T47D (cell line): ENCODE measurements around the gene ANKS3.

ENCODE experiments used
- DNase-seq, 2 experiments: peaks; one replicate each; pipeline versions ENCODE4 v3.0.0 to v3.0.0-alpha.2; 2011 to 2012; ENCODE audit warnings: low read depth in 1 of 2, low spot score in 1 of 2
- JUND ChIP-seq: IDR thresholded peaks from 2 replicates; pipeline ENCODE4 v1.6.1; 2012; ENCODE audit warnings: low read depth
- in situ Hi-C: cut with HindIII; loops from 2 replicates; pipeline ENCODE4 v1.10.0; 2016; ENCODE audit warnings: low sequenced_read_pairs, low pct_unique_long_range_greater_than_20kb

The ANKS3 gene

DNA sequence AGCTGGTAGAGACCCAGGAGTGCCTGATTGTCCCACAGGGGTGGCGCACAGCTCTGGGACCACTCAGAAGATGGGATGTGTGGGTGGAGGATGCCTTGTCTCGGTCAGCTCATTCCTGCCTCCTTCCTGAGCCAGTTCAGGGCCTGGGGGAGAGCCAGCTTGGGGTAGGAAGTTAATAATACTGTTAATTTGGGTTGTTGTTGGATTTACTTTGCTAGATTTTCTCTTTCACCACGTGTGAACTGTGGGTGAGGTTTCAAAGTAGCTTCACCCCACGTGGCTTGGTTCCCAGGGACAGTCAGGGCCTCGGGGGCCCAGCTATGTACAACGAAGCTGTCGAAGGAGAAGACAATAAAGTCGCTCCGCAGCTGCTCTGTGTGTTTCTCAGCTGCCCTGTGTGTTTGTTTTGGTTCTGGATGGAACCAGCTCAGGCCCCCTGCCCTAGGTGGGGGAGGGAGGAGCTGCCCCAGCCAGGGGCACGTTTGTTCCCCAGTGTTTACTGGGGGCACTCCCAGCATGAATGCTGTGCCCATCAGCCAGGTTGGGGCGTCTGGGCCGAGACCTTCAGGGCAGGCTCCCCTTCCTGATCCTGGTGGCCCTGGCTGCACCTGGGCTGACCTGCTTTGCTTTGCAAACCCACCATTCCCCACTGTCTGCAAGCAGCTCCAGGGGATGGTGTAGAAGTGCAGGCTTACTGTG, 38.4 kb downstream of the ANKS3 start:
- TF ChIP-seq JUND, result no peak
- no peak for DNase-seq
- in situ Hi-C loops, result no loop called here

DNA sequence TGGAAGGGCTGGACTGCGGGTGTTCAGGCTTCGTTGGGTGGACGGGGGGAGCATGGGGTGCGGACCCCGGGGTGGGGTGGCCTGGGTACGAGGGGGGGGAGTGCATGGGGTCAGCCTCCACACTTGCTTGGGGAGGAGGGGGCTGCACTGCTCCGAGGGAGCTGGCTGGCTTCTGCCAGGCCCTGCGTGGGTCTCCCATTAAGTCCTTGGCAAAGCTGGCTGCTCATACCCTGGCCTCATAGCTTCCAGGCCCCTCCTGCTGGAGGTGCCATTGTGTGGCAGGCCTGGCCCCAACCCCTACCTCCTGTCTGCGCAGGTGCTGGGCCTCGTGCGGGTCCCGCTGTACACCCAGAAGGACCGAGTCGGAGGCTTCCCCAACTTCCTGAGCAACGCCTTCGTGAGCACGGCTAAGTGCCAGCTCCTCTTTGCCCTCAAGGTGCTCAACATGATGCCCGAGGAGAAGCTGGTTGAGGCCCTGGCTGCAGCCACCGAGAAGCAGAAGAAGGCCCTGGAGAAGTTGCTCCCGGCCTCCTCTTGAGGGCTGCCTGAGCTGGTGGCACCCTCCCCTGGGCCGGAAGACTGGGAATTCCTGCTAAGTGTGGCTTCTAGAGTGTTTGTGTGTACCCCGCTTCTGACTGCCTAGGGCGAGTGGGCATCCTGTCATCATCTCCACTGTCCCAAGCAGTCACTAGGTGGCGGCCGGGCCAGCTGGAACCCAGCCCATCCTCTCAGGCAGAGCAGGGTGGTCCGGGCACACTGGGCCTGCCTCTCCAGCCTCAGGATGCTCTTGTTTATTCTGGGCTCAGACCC, 39.2 kb downstream of the ANKS3 start:
- in situ Hi-C loops, result no loop called here
- TF ChIP-seq JUND, result no peak
- DNase-seq, result no peak

- DNase-seq, result peak; percentile 80 to 90
- in situ Hi-C loops, result no loop called here
- TF ChIP-seq JUND, result no peak
Measured at GRCh38 chr16:4693956-4694641, 40.0 kb downstream of the ANKS3 start.

DNA sequence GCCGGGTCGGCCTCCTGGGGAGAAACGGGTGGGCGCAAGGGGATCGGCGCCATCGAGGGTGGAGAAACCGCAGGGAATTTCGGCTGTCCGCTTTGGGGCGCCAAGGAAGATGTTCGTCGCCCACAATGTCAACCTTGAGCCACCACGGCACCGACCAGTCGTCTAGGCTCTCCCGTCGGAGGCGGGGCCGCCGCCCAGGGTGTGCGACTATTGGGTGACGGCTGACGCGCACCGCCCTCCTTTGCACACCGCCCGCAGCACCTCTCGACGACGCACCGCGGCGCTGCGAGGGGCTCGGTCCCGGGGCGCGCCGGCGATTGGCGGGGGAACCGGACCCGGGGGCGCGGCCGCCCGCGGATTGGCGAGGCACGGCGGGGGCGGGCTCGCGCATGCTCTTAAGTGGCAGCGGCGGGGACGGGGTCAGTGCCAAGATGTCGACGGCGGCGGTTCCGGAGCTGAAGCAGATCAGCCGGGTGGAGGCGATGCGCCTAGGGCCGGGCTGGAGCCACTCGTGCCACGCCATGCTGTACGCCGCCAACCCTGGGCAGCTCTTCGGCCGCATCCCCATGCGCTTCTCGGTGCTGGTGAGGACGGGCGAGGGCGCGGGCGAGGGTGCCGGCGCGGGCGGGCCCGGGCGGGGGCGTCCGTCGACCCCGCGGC, 40.6 kb downstream of the ANKS3 start, which contains the start of gene NUDT16L1:
NUDT16L1 (plus strand) TSS at position 267 of the 660 bp plus-strand sequence; CDS start at position 432, 165 bp downstream.
- no peak for TF ChIP-seq JUND
- in situ Hi-C loops, result no loop called here
- peak; percentile 98 for DNase-seq

GRCh38 chr16:4692460-4693295, 41.4 kb downstream of the ANKS3 start:
- TF ChIP-seq JUND, result no peak
- DNase-seq, result no peak
- in situ Hi-C loops, result no loop called here

DNA sequence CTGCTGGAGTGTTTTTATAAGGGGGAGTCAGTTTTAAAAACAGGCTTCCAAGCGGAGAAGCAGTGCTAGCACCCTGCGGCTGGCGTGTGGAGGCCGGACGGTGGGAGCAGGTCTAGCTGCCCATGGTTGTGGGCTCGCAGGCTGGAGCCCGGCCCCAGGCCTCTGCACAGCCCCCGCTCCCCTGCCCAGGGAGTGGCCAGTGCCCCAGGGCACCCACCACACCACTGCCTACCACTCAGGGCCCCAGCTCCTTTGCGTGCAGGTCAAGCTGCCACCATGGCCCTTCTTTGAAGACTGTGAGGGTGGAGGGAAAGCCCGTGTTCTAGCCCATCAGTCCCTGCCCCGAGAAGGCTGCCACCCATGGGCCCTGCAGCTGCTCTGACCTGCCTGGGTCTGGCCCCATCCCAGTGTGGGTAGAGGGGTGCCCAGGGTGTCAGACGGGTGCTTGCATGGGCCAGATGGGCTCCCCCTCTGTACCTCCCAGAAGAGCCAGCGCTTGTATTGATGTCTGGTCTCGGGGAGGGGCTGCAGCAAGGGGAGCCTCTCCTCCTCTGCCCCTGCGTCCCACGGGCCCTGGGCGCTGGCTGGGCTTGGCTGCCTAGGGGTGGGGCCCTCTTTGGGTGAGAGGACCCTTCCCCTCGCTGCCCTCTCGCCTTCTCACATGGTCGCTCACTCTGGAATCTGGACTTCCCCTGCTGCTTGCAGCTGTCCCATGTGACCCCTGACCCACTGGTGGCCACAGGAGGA, 42.2 kb downstream of the ANKS3 start:
- no peak for DNase-seq
- in situ Hi-C loops, result no loop called here
- no peak for TF ChIP-seq JUND

DNA sequence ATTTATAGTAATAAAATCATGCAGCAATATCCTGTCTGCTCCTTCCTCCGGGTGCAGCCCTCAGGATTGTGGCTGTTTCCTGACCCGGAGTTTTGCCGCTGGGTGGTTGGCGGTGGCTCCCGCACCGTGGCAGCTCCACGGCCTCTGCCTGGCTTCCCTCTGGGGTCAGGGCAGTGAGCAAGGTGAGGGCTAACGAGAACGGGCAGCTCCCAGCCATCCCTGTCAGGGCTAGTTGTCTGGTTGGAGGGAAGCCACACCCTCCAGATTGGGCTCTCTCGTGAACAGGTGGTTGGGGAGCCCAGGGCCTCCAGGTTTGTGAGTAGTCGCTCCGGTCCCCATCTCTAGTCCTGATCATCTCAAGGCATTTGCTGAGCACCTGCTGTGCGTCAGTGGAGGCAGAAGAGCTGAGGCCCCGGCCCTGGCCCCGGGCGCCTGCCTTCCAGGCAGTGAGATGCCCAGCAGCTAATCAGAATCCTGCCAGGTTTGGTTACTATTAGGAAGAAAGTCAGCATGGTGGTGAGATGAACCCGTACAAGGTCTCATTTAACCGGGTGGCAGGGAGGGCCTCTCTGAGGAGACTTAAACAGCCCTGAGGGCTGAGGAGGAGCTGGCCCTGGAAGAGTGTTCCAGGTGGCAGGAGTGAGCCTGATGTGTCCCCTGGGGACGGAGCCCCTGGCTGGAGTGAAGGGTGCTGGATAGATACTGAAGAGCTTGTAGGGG, 43.0 kb downstream of the ANKS3 start:
- in situ Hi-C loops, result no loop called here
- DNase-seq, result no peak
- TF ChIP-seq JUND, result no peak

GRCh38 chr16:4689864-4690704, 44.0 kb downstream of the ANKS3 start:
- no peak for TF ChIP-seq JUND
- DNase-seq, result no peak
- in situ Hi-C loops, result no loop called here

DNA sequence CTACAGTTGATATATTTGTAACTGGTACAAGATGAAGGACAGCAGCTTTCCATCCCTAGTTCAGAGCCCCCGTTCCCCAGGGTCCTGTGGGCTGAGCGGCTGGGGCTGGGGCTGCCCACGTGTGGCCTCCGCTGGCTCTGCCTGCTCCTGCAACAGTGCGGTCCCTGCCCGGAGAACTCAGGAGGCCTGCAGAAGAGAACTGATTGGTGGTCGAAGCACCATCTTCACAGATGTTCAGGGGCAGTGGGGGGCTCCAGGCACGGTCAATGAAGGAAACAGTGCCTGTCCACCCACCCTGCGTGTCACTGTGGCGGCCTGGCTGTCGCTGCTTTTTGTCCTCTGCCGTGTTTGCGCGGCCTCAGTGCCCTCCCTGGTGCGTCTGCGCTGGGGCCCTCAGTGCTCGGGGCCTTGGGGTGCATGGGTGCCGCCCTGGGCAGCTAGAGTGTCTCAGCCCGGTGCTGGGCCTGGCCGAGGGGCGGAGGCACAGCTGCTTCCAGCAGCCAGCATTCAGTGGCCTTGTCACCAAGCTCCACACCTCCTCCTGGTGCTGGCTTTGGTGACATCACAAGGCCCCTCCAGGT, 44.9 kb downstream of the ANKS3 start:
- no peak for DNase-seq
- in situ Hi-C loops, result no loop called here
- no peak for TF ChIP-seq JUND

DNA sequence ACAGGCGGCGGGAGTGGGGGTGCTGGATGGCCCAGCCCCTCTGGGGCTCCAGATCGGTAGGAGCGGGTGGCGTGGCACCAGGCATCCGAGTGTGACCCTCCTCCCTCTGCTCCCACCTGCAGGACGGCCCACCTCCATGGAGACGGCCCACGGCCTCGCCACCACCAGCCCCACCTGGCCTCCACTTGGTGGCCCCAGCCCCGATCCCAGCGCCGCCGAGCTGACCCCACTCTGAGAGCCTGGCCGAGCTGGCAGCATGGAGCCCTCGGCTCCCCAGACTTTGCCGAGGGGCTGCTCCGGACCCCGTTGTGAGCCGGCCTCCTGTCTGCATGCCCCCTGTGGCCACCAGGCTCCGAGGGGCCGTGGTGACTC, 45.4 kb downstream of the ANKS3 start:
- no peak for DNase-seq
- TF ChIP-seq JUND, result no peak
- in situ Hi-C loops, result no loop called here
